Measurements from ENCODE around the gene DNMBP. TPM values are rescaled to one million over a fixed set of nuclear protein-coding genes. Genes with fewer than 3 reads are reported as not detected.

Gene DNMBP
- total RNA-seq, 1 donor from 2014 or later = 11.7 TPM

DNA sequence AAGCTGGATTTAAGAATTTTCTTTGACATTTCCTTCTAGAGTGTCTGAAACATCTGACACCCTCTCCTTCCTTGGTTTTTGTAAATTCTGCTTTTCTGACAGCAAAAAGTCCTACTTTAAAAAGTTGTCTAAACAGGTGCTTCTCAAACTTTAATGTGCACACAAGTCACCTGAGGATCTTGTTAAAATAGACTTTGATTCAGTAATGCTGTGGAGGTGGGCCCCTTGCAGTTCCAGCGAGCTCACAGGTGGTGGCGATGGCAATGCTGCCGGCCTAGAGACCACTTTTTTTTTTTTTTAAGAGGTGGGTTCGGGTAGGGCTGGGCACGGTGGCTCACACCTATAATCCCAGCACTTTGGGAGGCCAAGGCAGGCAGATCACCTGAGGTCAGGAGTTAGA, 150.2 kb downstream of the DNMBP start:
- Mint-ChIP-seq H3K4me1 (ENCODE audit: low read depth) (no peaks in the 10 kb centered on the region), H3K9me3 (ENCODE audit: low read depth) (peaks cover 4% of the 10 kb centered on the region), H3K27me3 (ENCODE audit: low read depth) (no peaks in the 10 kb centered on the region), H3K4me3 (ENCODE audit: unreplicated experiment) (no peak overlapping the region), H3K27ac (ENCODE audit: unreplicated experiment) (no peak overlapping the region), H3K36me3 (ENCODE audit: low read depth) (no peaks in the 10 kb centered on the region)
- TF ChIP-seq, protein P1, sequence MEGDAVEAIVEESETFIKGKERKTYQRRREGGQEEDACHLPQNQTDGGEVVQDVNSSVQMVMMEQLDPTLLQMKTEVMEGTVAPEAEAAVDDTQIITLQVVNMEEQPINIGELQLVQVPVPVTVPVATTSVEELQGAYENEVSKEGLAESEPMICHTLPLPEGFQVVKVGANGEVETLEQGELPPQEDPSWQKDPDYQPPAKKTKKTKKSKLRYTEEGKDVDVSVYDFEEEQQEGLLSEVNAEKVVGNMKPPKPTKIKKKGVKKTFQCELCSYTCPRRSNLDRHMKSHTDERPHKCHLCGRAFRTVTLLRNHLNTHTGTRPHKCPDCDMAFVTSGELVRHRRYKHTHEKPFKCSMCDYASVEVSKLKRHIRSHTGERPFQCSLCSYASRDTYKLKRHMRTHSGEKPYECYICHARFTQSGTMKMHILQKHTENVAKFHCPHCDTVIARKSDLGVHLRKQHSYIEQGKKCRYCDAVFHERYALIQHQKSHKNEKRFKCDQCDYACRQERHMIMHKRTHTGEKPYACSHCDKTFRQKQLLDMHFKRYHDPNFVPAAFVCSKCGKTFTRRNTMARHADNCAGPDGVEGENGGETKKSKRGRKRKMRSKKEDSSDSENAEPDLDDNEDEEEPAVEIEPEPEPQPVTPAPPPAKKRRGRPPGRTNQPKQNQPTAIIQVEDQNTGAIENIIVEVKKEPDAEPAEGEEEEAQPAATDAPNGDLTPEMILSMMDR (IDR thresholded peaks at IDR 0.05) = peak; percentile 68
- DNase-seq (ENCODE audit: low spot score) = no peak

DNA sequence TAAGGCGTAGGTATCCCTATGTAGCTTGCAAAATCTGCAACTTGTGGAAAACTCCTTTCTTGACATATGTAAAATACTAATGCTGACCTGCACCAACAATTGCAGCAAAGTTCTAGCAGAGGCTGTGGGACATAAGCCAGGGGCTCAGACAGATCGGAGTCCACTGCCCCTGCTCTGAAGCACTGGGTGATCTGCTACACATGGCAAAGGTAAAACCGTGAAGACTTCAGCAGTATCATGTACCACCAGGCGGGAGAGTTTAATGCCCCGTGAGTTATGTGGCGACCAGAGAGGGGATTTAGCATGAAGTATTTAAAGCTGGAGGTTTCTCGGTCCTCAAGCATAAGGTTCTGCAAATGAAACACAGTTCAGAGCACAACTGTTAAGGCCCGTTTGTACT, 150.9 kb downstream of the DNMBP start:
- no peak for DNase-seq (ENCODE audit: low spot score)
- TF ChIP-seq, protein P1 (IDR thresholded peaks at IDR 0.05) = no peak
- H3K27ac Mint-ChIP-seq (ENCODE audit: unreplicated experiment) = no peak overlapping the region
- H3K9me3 Mint-ChIP-seq (ENCODE audit: low read depth) = peaks cover under 1% of the 10 kb centered on the region
- no peaks in the 10 kb centered on the region for H3K27me3 Mint-ChIP-seq (ENCODE audit: low read depth)
- H3K36me3 Mint-ChIP-seq (ENCODE audit: low read depth) = no peaks in the 10 kb centered on the region
- H3K4me1 Mint-ChIP-seq (ENCODE audit: low read depth) = no peaks in the 10 kb centered on the region
- H3K4me3 Mint-ChIP-seq (ENCODE audit: unreplicated experiment) = no peak overlapping the region

DNA sequence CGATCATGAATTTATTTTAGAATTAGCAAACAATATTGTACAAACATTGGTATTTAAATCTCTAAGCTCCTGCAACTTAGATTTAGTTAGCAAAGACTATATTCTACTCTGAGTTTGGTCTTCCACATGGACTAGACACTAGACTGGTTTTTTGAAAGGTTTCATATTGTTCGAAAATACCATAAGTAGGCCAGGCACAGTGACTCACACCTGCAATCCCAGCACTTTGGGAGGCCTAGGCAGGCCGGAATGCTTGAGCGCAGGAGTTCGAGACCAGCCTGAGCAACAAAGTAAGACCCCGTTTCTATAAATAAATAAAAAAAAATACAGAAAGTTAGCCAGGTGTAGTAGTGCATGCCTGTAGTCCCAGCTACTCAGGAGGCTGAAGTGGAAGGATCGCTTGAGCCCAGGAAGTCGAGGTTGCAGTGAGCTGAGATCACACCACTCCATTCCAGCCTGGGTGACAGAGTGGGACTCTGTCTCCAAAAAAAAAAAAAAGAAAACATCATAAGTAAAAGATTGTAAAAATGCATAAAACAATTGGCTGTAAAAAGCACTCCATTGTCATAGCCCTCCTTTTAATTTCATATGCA, 154.2 kb downstream of the DNMBP start:
- no peak for DNase-seq (ENCODE audit: low spot score)
- TF ChIP-seq, protein P1 (IDR thresholded peaks at IDR 0.05) = no peak
- Mint-ChIP-seq H3K9me3 (ENCODE audit: low read depth) (no peaks in the 10 kb centered on the region), H3K4me3 (ENCODE audit: unreplicated experiment) (no peak overlapping the region), H3K36me3 (ENCODE audit: low read depth) (no peaks in the 10 kb centered on the region), H3K27ac (ENCODE audit: unreplicated experiment) (no peak overlapping the region), H3K27me3 (ENCODE audit: low read depth) (no peaks in the 10 kb centered on the region), H3K4me1 (ENCODE audit: low read depth) (no peaks in the 10 kb centered on the region)

DNA sequence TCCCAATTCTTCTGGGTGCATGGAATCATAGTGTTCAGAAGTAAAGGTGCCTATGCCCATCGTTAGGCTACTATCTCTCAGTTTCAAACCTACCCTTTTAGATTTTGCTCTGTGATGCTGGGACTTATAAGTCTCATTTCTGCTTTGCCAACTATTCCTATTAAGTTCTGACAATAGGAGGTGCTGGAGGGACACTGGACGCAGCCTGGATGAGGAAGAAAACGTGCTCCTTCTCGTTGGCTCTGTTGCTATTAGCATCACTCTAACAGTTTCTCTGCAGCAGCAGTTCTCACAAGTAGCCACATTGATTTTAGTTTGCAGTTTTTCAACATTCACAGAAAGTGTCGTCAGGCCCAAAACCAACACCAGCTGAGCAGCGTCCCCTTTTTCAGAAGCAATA, 154.9 kb downstream of the DNMBP start:
- H3K4me3 Mint-ChIP-seq (ENCODE audit: unreplicated experiment) = no peak overlapping the region
- TF ChIP-seq, protein P1 (IDR thresholded peaks at IDR 0.05) = peak; percentile 80
- DNase-seq (ENCODE audit: low spot score) = no peak
- H3K27ac Mint-ChIP-seq (ENCODE audit: unreplicated experiment) = no peak overlapping the region
- H3K9me3 Mint-ChIP-seq (ENCODE audit: low read depth) = no peaks in the 10 kb centered on the region
- H3K36me3 Mint-ChIP-seq (ENCODE audit: low read depth) = no peaks in the 10 kb centered on the region
- H3K4me1 Mint-ChIP-seq (ENCODE audit: low read depth) = no peaks in the 10 kb centered on the region
- no peaks in the 10 kb centered on the region for H3K27me3 Mint-ChIP-seq (ENCODE audit: low read depth)

DNA sequence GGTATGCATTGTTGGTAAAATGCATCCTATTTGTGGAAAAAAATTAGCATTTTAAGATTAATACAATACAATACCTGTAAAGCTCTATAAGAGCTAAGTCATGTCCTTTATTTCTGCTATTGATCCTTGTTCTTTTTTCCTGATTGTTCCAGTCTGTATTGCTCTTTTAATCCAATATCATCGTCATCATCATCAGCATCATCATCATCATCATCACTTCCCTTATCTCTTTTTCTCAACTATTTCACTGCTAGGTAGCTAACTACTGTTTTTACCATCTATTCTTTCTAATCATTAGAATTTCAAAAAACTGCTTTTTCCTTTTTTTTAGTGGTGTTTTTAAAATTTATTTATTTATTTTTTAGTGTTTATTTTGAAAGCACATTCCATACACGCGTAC, 156.1 kb downstream of the DNMBP start:
- Mint-ChIP-seq H3K36me3 (ENCODE audit: low read depth) (no peaks in the 10 kb centered on the region), H3K4me3 (ENCODE audit: unreplicated experiment) (no peak overlapping the region), H3K9me3 (ENCODE audit: low read depth) (no peaks in the 10 kb centered on the region), H3K27ac (ENCODE audit: unreplicated experiment) (no peak overlapping the region), H3K27me3 (ENCODE audit: low read depth) (no peaks in the 10 kb centered on the region), H3K4me1 (ENCODE audit: low read depth) (no peaks in the 10 kb centered on the region)
- TF ChIP-seq, protein P1 (IDR thresholded peaks at IDR 0.05) = no peak
- no peak for DNase-seq (ENCODE audit: low spot score)

All from chondrocyte (in vitro differentiated cells).